Natural killer cell (primary cell): ENCODE data around the gene SLC35A2. TPM values are rescaled to one million over a fixed set of nuclear protein-coding genes. Genes with fewer than 3 reads are reported as not detected.

Source experiments
- ATAC-seq, 3 donors: fragments of 150-1000 bp in 2 of 3; fragments of 200-7000 bp in 1 of 3; cut with Tn5 transposase; 1 replicate in 1 of 3; 2 replicates in 2 of 3; pipeline ENCODE4 v1.10.0; 2021; ENCODE audit warnings: mild to moderate bottlenecking in 2 of 3, moderate library complexity in 2 of 3
- DNase-seq, 2 donors: peaks; one replicate each; pipeline versions ENCODE4 v3.0.0 to v3.0.0-alpha.2; 2013 to 2021; ENCODE audit warnings: mixed read lengths in 1 of 2
- H3K27ac ChIP-seq: one replicate; pipeline ENCODE4 v1.5.1; 2013; ENCODE audit warnings: mild to moderate bottlenecking, low read length
- H3K27me3 ChIP-seq: one replicate; pipeline ENCODE4 v1.6.1; 2013; ENCODE audit warnings: low read length; ENCODE audit not compliant: control insufficient read depth, insufficient read depth
- H3K36me3 ChIP-seq: one replicate; pipeline ENCODE4 v1.6.1; 2013; ENCODE audit warnings: low read length; ENCODE audit not compliant: control insufficient read depth, insufficient read depth
- H3K4me1 ChIP-seq: one replicate; pipeline ENCODE4 v1.6.1; 2013; ENCODE audit warnings: low read length; ENCODE audit not compliant: control insufficient read depth, insufficient read depth
- H3K4me3 ChIP-seq: one replicate; pipeline ENCODE4 v1.5.1; 2013; ENCODE audit warnings: low read length
- H3K9me3 ChIP-seq: one replicate; pipeline ENCODE4 v1.6.1; 2013; ENCODE audit warnings: low read length; ENCODE audit not compliant: control insufficient read depth, insufficient read depth
- H3K27ac Mint-ChIP-seq, 2 donors: one replicate each; pipeline ENCODE4 v1.8.0; 2022; ENCODE audit warnings: mild to moderate bottlenecking in 2 of 2, mixed read lengths in 2 of 2, moderate library complexity in 1 of 2
- H3K27me3 Mint-ChIP-seq, 2 donors: one replicate each; pipeline ENCODE4 v1.8.0; 2022; ENCODE audit warnings: low read depth in 2 of 2, mixed read lengths in 2 of 2
- H3K36me3 Mint-ChIP-seq: one replicate; pipeline ENCODE4 v1.8.0; 2022; ENCODE audit warnings: mixed read lengths
- H3K4me1 Mint-ChIP-seq, 2 donors: one replicate each; pipeline ENCODE4 v1.8.0; 2022; ENCODE audit warnings: mixed read lengths in 2 of 2
- H3K4me3 Mint-ChIP-seq: one replicate; pipeline ENCODE4 v1.8.0; 2022; ENCODE audit warnings: mild to moderate bottlenecking, moderate library complexity, mixed read lengths
- H3K9me3 Mint-ChIP-seq, 2 donors: one replicate each; pipeline ENCODE4 v1.8.0; 2022; ENCODE audit warnings: mixed read lengths in 2 of 2
- CTCF ChIP-seq: fragments of 200-600 bp; IDR thresholded peaks from one replicate; pipeline ENCODE4 v1.8.0; 2022; ENCODE audit warnings: antibody characterized with exemption
- WGBS: methylation state at CpG from one replicate; pipeline ENCODE4 v1.1.7; 2013; ENCODE audit warnings: missing lambda C conversion rate; ENCODE audit not compliant: insufficient coverage; 5-methylcytosine and 5-hydroxymethylcytosine counted together
- intact Hi-C: fragments of 100-400 bp; cut with micrococcal nuclease; formaldehyde crosslinking; loops from one replicate; pipeline ENCODE4 v1.14.2; 2022
- total RNA-seq, 4 donors: library from RNA; stranded (reverse); fragments of 120-200 nt in 1 of 4; gene quantifications; one replicate each; pipeline versions ENCODE4 v1.2.3 to v1.2.4, GENCODE V29; 2013 to 2022

SLC35A2 gene
- total RNA-seq, 3 donors from 2014 or later (not counting 1 experiment from before 2014, with no cell fraction given) = 16.5 to 30.1 (median 18.3) TPM

DNA sequence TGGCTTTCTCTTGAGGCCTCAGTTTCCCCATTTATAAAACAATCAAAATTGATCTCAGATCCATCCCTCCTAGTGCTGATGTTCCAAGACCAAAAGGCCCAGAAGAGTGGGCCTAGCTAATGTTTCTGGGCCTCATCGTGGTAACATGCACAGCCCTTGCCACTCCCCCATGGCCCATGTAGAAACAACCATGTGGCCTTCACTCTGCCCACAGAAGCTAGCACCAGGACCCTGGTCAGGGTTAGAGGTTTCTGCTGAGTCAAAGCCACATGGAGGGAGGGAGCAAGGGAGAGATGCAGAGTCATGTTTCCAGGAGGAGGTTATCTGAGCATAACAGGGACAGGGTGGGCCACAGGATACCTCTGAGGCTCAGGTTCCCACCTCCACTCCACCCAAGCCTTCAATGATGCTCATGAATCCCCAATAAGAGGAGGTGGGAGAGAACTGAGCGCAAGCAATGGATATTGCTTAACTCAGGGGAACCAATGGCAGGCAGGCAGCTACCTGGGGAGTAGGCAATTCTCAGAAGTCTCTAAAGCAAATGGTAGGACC is 29.0 kb upstream of the SLC35A2 start:
- Histone ChIP-seq H3K27ac (peak overlapping the region; percentile 99), H3K27me3 (no peaks in the 10 kb centered on the region), H3K4me1 (peaks cover 75% of the 10 kb centered on the region), H3K36me3 (peaks cover 4% of the 10 kb centered on the region), H3K4me3 (no peak overlapping the region), H3K9me3 (no peaks in the 10 kb centered on the region)
- Mint-ChIP-seq H3K9me3 (no peaks in the 10 kb centered on the region), H3K27ac (peak overlapping the region; percentile 95 to 97), H3K4me3 (peak overlapping the region; percentile 61), H3K27me3 (peaks cover 0 to 6% of the 10 kb centered on the region in 2 donors), H3K36me3 (no peaks in the 10 kb centered on the region), H3K4me1 (peaks cover 62 to 78% of the 10 kb centered on the region in 2 donors)
- intact Hi-C loops = no loop called here
- 58% methylated on average over 2 of the region's 2 CpGs for WGBS
- no peak for TF ChIP-seq CTCF
- DNase-seq (no peak), ATAC-seq (no peak)

- no peaks in the 10 kb centered on the region for H3K9me3 ChIP-seq
- Mint-ChIP-seq H3K9me3 (no peaks in the 10 kb centered on the region), H3K4me1 (peaks cover 70 to 86% of the 10 kb centered on the region in 2 donors), H3K27ac (peak overlapping the region; percentile 95 to 97), H3K4me3 (peak overlapping the region; percentile 82), H3K36me3 (no peaks in the 10 kb centered on the region), H3K27me3 (peaks cover 0 to 6% of the 10 kb centered on the region in 2 donors)
- no peaks in the 10 kb centered on the region for H3K27me3 ChIP-seq
- H3K27ac ChIP-seq = peak overlapping the region; percentile 99
- H3K36me3 ChIP-seq = peaks cover 7% of the 10 kb centered on the region
- 0% methylated on average over 2 of the region's 3 CpGs for WGBS
- DNase-seq = peak in 1 of 2 donors; percentile 64
- no peak for ATAC-seq
- H3K4me1 ChIP-seq = peaks cover 81% of the 10 kb centered on the region
- H3K4me3 ChIP-seq = no peak overlapping the region
- no peak for TF ChIP-seq CTCF
- intact Hi-C loops = loop anchor here (10.0 kb wide), 1 partner anchor 225 kb away; no protein-coding TSS in a partner anchor
Measured at GRCh38 chrX:48939524-48940228, 28.2 kb upstream of the SLC35A2 start.

DNA sequence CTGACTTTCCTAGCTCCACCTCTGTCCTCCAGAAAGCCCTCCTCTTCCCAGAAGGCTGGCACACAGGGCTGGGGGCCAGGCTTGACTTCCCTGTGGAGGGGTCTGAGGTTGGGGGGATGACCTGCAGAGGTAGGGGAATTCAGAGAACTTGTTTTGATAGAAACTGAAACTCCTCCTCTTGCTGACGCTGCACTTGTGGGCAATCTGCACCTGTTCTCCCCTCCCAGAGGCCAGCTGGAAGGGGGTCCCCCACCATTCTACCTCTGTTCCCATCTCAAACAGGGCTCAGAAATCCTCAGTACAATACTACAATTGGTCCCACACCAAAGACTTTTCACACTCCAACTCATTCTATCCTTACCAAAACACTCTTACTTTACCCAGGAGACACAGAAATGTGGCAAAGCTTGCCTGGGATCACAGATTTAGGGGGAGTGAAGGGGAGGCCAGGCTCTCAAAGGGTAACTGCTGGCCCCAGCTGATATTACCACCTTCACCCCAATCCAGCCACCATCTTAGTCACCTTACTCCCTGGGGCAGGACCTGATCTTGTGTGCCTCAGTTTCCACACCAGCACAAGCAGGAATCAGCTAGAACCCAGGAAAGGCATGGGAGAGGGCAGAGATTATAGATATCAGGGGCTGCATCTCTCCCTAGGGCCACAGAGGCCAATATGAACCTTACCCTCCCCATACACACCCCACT is 27.4 kb upstream of the SLC35A2 start:
- H3K4me1 ChIP-seq = peaks cover 85% of the 10 kb centered on the region
- TF ChIP-seq CTCF = no peak
- intact Hi-C loops = loop anchor here (10.0 kb wide), 1 partner anchor 224 kb away; no protein-coding TSS in a partner anchor
- Mint-ChIP-seq H3K4me1 (peaks cover 70 to 87% of the 10 kb centered on the region in 2 donors), H3K36me3 (peaks cover 2% of the 10 kb centered on the region), H3K27ac (peak overlapping the region; percentile 95 to 97), H3K4me3 (peak overlapping the region; percentile 82), H3K9me3 (no peaks in the 10 kb centered on the region), H3K27me3 (peaks cover 0 to 6% of the 10 kb centered on the region in 2 donors)
- DNase-seq (peak in 1 of 2 donors; percentile 87), ATAC-seq (peak; percentile 25 to 39 (median 29))
- peaks cover 15% of the 10 kb centered on the region for H3K36me3 ChIP-seq
- H3K27me3 ChIP-seq = no peaks in the 10 kb centered on the region
- H3K4me3 ChIP-seq = no peak overlapping the region
- 0% methylated on average over 1 of the region's 1 CpG for WGBS
- peak overlapping the region; percentile 99 for H3K27ac ChIP-seq
- H3K9me3 ChIP-seq = no peaks in the 10 kb centered on the region
